ENCODE measurements around the gene SYAP1.
"Not testable (repeated sequence)": the region's sequence is repeated elsewhere in the genome, so short reads cannot be mapped to it uniquely, and the experiment has no call there.

SYAP1 gene

GRCh38 chrX:16719334-16720084, at the start of gene SYAP1:
Gene SYAP1, plus strand, starts transcription at chrX:16719612. Its CDS starts 113 bp downstream, at chrX:16719725.
- DNase-seq, result peak; percentile 92

GRCh38 chrX:16671005-16671404, 48.4 kb upstream of the SYAP1 start:
- peak; percentile 35 for DNase-seq

- DNase-seq, result no peak
Observed at GRCh38 chrX:16678689-16679088, 40.7 kb upstream of the SYAP1 start.

GRCh38 chrX:16683007-16683664, 36.3 kb upstream of the SYAP1 start:
- no peak for DNase-seq

GRCh38 chrX:16687514-16687913, 31.9 kb upstream of the SYAP1 start:
- DNase-seq, result no peak

GRCh38 chrX:16695079-16695676, 24.2 kb upstream of the SYAP1 start:
- DNase-seq, result peak; percentile 61

GRCh38 chrX:16696956-16697355, 22.5 kb upstream of the SYAP1 start:
- no peak for DNase-seq

- no peak for DNase-seq
Observed at GRCh38 chrX:16699389-16699788, 20.0 kb upstream of the SYAP1 start.

GRCh38 chrX:16700734-16701133, 18.7 kb upstream of the SYAP1 start:
- no peak for DNase-seq

- no peak for DNase-seq
Observed at GRCh38 chrX:16702700-16703599, 16.5 kb upstream of the SYAP1 start.

GRCh38 chrX:16705370-16705769, 14.0 kb upstream of the SYAP1 start:
- DNase-seq, result no peak

GRCh38 chrX:16708016-16708415, 11.4 kb upstream of the SYAP1 start:
- no peak for DNase-seq

- no peak for DNase-seq
Observed at GRCh38 chrX:16711219-16711811, 8.1 kb upstream of the SYAP1 start.

GRCh38 chrX:16711893-16712547, 7.4 kb upstream of the SYAP1 start:
- DNase-seq, result no peak

- DNase-seq, result peak; percentile 46
Observed at GRCh38 chrX:16712548-16713155, 6.8 kb upstream of the SYAP1 start, which contains the start of gene CTPS2. Gene CTPS2, minus strand, starts transcription at chrX:16712669. Its CDS starts 9,767 bp downstream, at chrX:16702902.

- DNase-seq, result no peak
Observed at GRCh38 chrX:16714504-16714903, 4.9 kb upstream of the SYAP1 start.

- not testable (repeated sequence) for DNase-seq
Observed at GRCh38 chrX:16715638-16716037, 3.8 kb upstream of the SYAP1 start.

- DNase-seq, result not testable (repeated sequence)
Observed at GRCh38 chrX:16716451-16716850, 3.0 kb upstream of the SYAP1 start.

- no peak for DNase-seq
Observed at GRCh38 chrX:16718824-16719333, 533 bp upstream of the SYAP1 start.

GRCh38 chrX:16722481-16722880, 3.1 kb downstream of the SYAP1 start:
- DNase-seq, result no peak

- DNase-seq, result no peak
Observed at GRCh38 chrX:16725072-16725471, 5.7 kb downstream of the SYAP1 start.

Data from CD4-positive, alpha-beta T cell treated with Interleukin-10 for 1 hour (primary cell).